Measurements from ENCODE around the gene ARHGEF2. TPM values are rescaled to one million over a fixed set of nuclear protein-coding genes. Genes with fewer than 3 reads are reported as not detected.
"Not testable (repeated sequence)": the region's sequence is repeated elsewhere in the genome, so short reads cannot be mapped to it uniquely, and the experiment has no call there.

ARHGEF2 gene
- total and polyA plus RNA-seq, 7 donors, result 25.8 to 83.9 (median 42.8) TPM

GRCh38 chr1:155932487-155932886, 45.9 kb downstream of the ARHGEF2 start:
- Histone ChIP-seq H3K4me3 (peak overlapping the region in 1 of 4 donors; percentile 77), H3K4me1 (peaks cover 0 to 48% (median 47%) of the 10 kb centered on the region in 4 donors), H3K27ac (peak overlapping the region in 2 of 4 donors; percentile 87 to 91), H3K36me3 (peaks cover 15 to 61% (median 28%) of the 10 kb centered on the region in 4 donors), H3K9me3 (no peaks in the 10 kb centered on the region), H3K27me3 (no peaks in the 10 kb centered on the region)
- 36 to 82% methylated on average over 5 of the region's 5 CpGs for WGBS, 2 donors
- DNase-seq, result no peak
- intact Hi-C loops (cut with DNase I), result no loop called here
- TF ChIP-seq POLR2A (IDR thresholded peaks at IDR 0.05) (no peak), EP300 (IDR thresholded peaks at IDR 0.05) (no peak), CTCF (IDR thresholded peaks at IDR 0.05) (no peak)

- intact Hi-C loops (cut with DNase I), result no loop called here
- DNase-seq, result no peak
- Histone ChIP-seq H3K27me3 (no peaks in the 10 kb centered on the region), H3K9me3 (no peaks in the 10 kb centered on the region), H3K36me3 (peaks cover 19 to 65% (median 32%) of the 10 kb centered on the region in 4 donors), H3K4me3 (peak overlapping the region in 1 of 4 donors; percentile 3), H3K27ac (no peak overlapping the region), H3K4me1 (peaks cover 0 to 48% (median 47%) of the 10 kb centered on the region in 4 donors)
- TF ChIP-seq POLR2A (IDR thresholded peaks at IDR 0.05) (no peak), CTCF (IDR thresholded peaks at IDR 0.05) (no peak), POLR2AphosphoS5 (IDR thresholded peaks at IDR 0.05) (no peak), EP300 (IDR thresholded peaks at IDR 0.05) (no peak)
- WGBS, 2 donors, result 21 to 53% methylated on average over 1 of the region's 1 CpG
Observed at GRCh38 chr1:155932081-155932480, 46.3 kb downstream of the ARHGEF2 start.

GRCh38 chr1:155931332-155932038, 46.9 kb downstream of the ARHGEF2 start:
- no peak for DNase-seq
- Histone ChIP-seq H3K9me3 (no peaks in the 10 kb centered on the region), H3K27ac (no peak overlapping the region), H3K4me3 (peak overlapping the region in 2 of 4 donors; percentile 0 to 23), H3K27me3 (no peaks in the 10 kb centered on the region), H3K4me1 (peaks cover 0 to 48% (median 47%) of the 10 kb centered on the region in 4 donors), H3K36me3 (peaks cover 25 to 71% (median 38%) of the 10 kb centered on the region in 4 donors)
- TF ChIP-seq CTCF (IDR thresholded peaks at IDR 0.05) (no peak), POLR2A (IDR thresholded peaks at IDR 0.05) (no peak), POLR2AphosphoS5 (IDR thresholded peaks at IDR 0.05) (no peak), EP300 (IDR thresholded peaks at IDR 0.05) (no peak)
- WGBS, 2 donors, result 33 to 75% methylated on average over 7 of the region's 7 CpGs
- intact Hi-C loops (cut with DNase I), result no loop called here

GRCh38 chr1:155930725-155931124, 47.6 kb downstream of the ARHGEF2 start:
- H3K9me3 ChIP-seq; DNase-seq; H3K4me3 ChIP-seq; H3K27me3 ChIP-seq; H3K27ac ChIP-seq; intact Hi-C loops (cut with DNase I): not testable (repeated sequence)
- Histone ChIP-seq H3K4me1 (peaks cover 0 to 48% (median 47%) of the 10 kb centered on the region in 4 donors), H3K36me3 (peaks cover 32 to 79% (median 45%) of the 10 kb centered on the region in 4 donors)
- 16 to 71% methylated on average over 10 of the region's 10 CpGs for WGBS, 2 donors

- H3K9me3 ChIP-seq, result no peaks in the 10 kb centered on the region
- no peak overlapping the region for H3K27ac ChIP-seq
- peaks cover 0 to 41% (median 40%) of the 10 kb centered on the region in 4 donors for H3K4me1 ChIP-seq
- no peak for DNase-seq
- no peak overlapping the region for H3K4me3 ChIP-seq
- H3K36me3 ChIP-seq, result peaks cover 49 to 96% (median 60%) of the 10 kb centered on the region in 4 donors
- 20 to 75% methylated on average over 5 of the region's 5 CpGs for WGBS, 2 donors
- intact Hi-C loops (cut with DNase I), result no loop called here
- TF ChIP-seq POLR2AphosphoS5 (IDR thresholded peaks at IDR 0.05) (no peak), CTCF (IDR thresholded peaks at IDR 0.05) (no peak), EP300 (IDR thresholded peaks at IDR 0.05) (no peak), POLR2A (IDR thresholded peaks at IDR 0.05) (no peak)
- no peaks in the 10 kb centered on the region for H3K27me3 ChIP-seq
Observed at GRCh38 chr1:155929057-155929456, 49.3 kb downstream of the ARHGEF2 start.
